GM12878 (cell line): ENCODE measurements around the gene ERICH4. TPM values are rescaled to one million over a fixed set of nuclear protein-coding genes. Genes with fewer than 3 reads are reported as not detected.

Experiments used
- ATAC-seq: fragments of 200-7000 bp; cut with Tn5 transposase; 3 replicates; pipeline ENCODE4 v1.9.1; 2020; ENCODE audit warnings: mild to moderate bottlenecking, moderate library complexity
- BruUV-seq: library from RNA; stranded (reverse); fragments of 400-500 nt; replicated peaks from 2 replicates; lab custom pipeline; 2021; lab: Mats Ljungman, UMichigan
- CTCF ChIA-PET: fragments of 300-600 bp; sonication (Branson Sonifier 250); formaldehyde crosslinking; extraction: SDS; loops from one replicate; lab custom pipeline; 2021; ENCODE audit warnings: inconsistent platforms; lab: Yijun Ruan, JAX
- POLR2A ChIA-PET: fragments of 350-600 bp; formaldehyde crosslinking; extraction: SDS; loops from one replicate; lab custom pipeline; 2021; ENCODE audit warnings: inconsistent platforms; lab: Charles Lee
- RAD21 ChIA-PET: fragments of 300-600 bp; sonication (Branson Sonifier 250); formaldehyde crosslinking; loops from one replicate; lab custom pipeline; 2023; ENCODE audit warnings: antibody characterized with exemption; ENCODE audit not compliant: unreplicated experiment; lab: Charles Lee
- SMC1A ChIA-PET: fragments of 300-600 bp; sonication (Branson Sonifier 250); formaldehyde crosslinking; loops from one replicate; lab custom pipeline; 2023; ENCODE audit not compliant: unreplicated experiment, uncharacterized antibody; lab: Charles Lee
- DNase-seq: peaks from one replicate; pipeline ENCODE4 v3.0.0-alpha.2; 2011; ENCODE audit warnings: low read depth, low spot score
- FAIRE-seq: peaks from 3 replicates; lab custom pipeline; 2011; peaks lifted over from hg19 to GRCh38; lab: Jason Lieb, UNC
- H2AFZ ChIP-seq: 2 replicates; pipeline ENCODE4 v1.6.0; 2011; ENCODE audit warnings: low read depth, low read length, control low read depth; ENCODE audit not compliant: control insufficient read depth
- H3K27ac ChIP-seq: 2 replicates; pipeline ENCODE4 v1.5.1; 2011; ENCODE audit warnings: control low read depth; ENCODE audit not compliant: control insufficient read depth, insufficient read depth
- H3K27me3 ChIP-seq, 2 experiments: replicated peaks in 1 of 2; 2 replicates each; pipeline versions ENCODE4 v1.6.0 to v1.6.1; 2011; ENCODE audit warnings: low read length in 1 of 2; ENCODE audit not compliant: control insufficient read depth in 2 of 2, insufficient read depth in 2 of 2
- H3K36me3 ChIP-seq, 2 experiments: 2 replicates each; pipeline ENCODE4 v1.5.1; 2011; ENCODE audit warnings: low read length in 1 of 2; ENCODE audit not compliant: control insufficient read depth in 2 of 2, insufficient read depth in 2 of 2
- H3K4me1 ChIP-seq: 2 replicates; pipeline ENCODE4 v1.6.1; 2011; ENCODE audit warnings: mild to moderate bottlenecking, low read length, moderate library complexity, mixed read lengths; ENCODE audit not compliant: control insufficient read depth, insufficient read depth
- H3K4me2 ChIP-seq: 2 replicates; pipeline ENCODE4 v1.6.0; 2011; ENCODE audit warnings: control low read depth; ENCODE audit not compliant: control insufficient read depth, insufficient read depth
- H3K4me3 ChIP-seq: fragments of 200-600 bp; sonication (generic); 2 replicates; pipeline ENCODE4 v1.5.1; 2016
- H3K79me2 ChIP-seq: 2 replicates; pipeline ENCODE4 v1.6.0; 2011; ENCODE audit warnings: low read length; ENCODE audit not compliant: control insufficient read depth, insufficient read depth
- H3K9ac ChIP-seq: 2 replicates; pipeline ENCODE4 v1.8.0; 2011; ENCODE audit warnings: low read length, control low read depth, mixed read lengths; ENCODE audit not compliant: control insufficient read depth, insufficient read depth
- H3K9me3 ChIP-seq: replicated peaks from 3 replicates; pipeline ENCODE4 v1.5.1; 2011; ENCODE audit warnings: mild to moderate bottlenecking, low read length; ENCODE audit not compliant: control insufficient read depth, insufficient read depth
- H4K20me1 ChIP-seq: 2 replicates; pipeline ENCODE4 v1.6.0; 2011; ENCODE audit not compliant: control insufficient read depth, insufficient read depth
- ATF2 ChIP-seq: IDR thresholded peaks from 2 replicates; pipeline ENCODE4 v1.6.1; 2012; ENCODE audit warnings: low read length, inconsistent platforms
- BCL11A ChIP-seq: IDR thresholded peaks from 2 replicates; pipeline ENCODE4 v1.6.1; 2011; ENCODE audit warnings: low read depth, low read length
- CBX5 ChIP-seq: sonication (generic); IDR thresholded peaks from 2 replicates; pipeline ENCODE4 v1.6.1; 2016; ENCODE audit warnings: low read depth, moderate library complexity, mild to moderate bottlenecking, inconsistent platforms
- CEBPB ChIP-seq, 2 experiments: fragments of 150-350 bp in 1 of 2; IDR thresholded peaks; 2 replicates each; pipeline ENCODE4 v1.6.1; 2012 to 2014; ENCODE audit warnings: low read depth in 2 of 2, low read length in 2 of 2, borderline replicate concordance in 1 of 2, inconsistent platforms in 1 of 2
- CHD2 ChIP-seq: IDR thresholded peaks from 2 replicates; pipeline ENCODE4 v1.6.1; 2011; ENCODE audit warnings: low read depth, low read length, improper control_type of control experiment, borderline replicate concordance
- DPF2 ChIP-seq: fragments of 450-650 bp; IDR thresholded peaks from 2 replicates; pipeline ENCODE4 v1.6.1; 2017; ENCODE audit warnings: mild to moderate bottlenecking
- HDAC2 ChIP-seq: fragments of 200-600 bp; sonication (generic); IDR thresholded peaks from 2 replicates; pipeline ENCODE4 v1.6.1; 2017
- KDM1A ChIP-seq: fragments of 200-600 bp; sonication (generic); IDR thresholded peaks from 2 replicates; pipeline ENCODE4 v1.6.1; 2016; ENCODE audit warnings: borderline replicate concordance
- KLF5 ChIP-seq: fragments of 450-650 bp; IDR thresholded peaks from 2 replicates; pipeline ENCODE4 v1.6.1; 2014; ENCODE audit warnings: mild to moderate bottlenecking; ENCODE audit not compliant: partially characterized antibody
- LARP7 ChIP-seq: fragments of 450-650 bp; IDR thresholded peaks from 2 replicates; pipeline ENCODE4 v1.6.1; 2017; ENCODE audit warnings: mild to moderate bottlenecking
- MAX ChIP-seq: IDR thresholded peaks from 2 replicates; pipeline ENCODE4 v1.6.1; 2012; ENCODE audit warnings: low read depth, low read length, improper control_type of control experiment
- MEF2B ChIP-seq: fragments of 450-650 bp; IDR thresholded peaks from 2 replicates; pipeline ENCODE4 v1.6.1; 2018; ENCODE audit warnings: mild to moderate bottlenecking, moderate library complexity; ENCODE audit not compliant: partially characterized antibody, poor library complexity, severe bottlenecking
- NR2C1 ChIP-seq: fragments of 450-650 bp; IDR thresholded peaks from 2 replicates; pipeline ENCODE4 v1.6.1; 2017; ENCODE audit warnings: antibody characterized with exemption, mild to moderate bottlenecking, moderate library complexity
- SREBF1 ChIP-seq: IDR thresholded peaks from 2 replicates; pipeline ENCODE4 v1.6.1; 2012; ENCODE audit warnings: mild to moderate bottlenecking, low read length
- USF2 ChIP-seq: IDR thresholded peaks from 2 replicates; pipeline ENCODE4 v1.6.1; 2011; ENCODE audit warnings: low read depth, low read length, improper control_type of control experiment, borderline replicate concordance
- WGBS: methylation state at CpG from one replicate; pipeline ENCODE4 v1.1.6; 2016; ENCODE audit warnings: low lambda C conversion rate; ENCODE audit not compliant: insufficient replicate concordance, insufficient coverage; ENCODE audit errors: missing lambda C conversion rate; 5-methylcytosine and 5-hydroxymethylcytosine counted together
- in situ Hi-C: fragments of 300-500 bp; cut with MboI; formaldehyde crosslinking; loops from 9 replicates; pipeline ENCODE4 v1.14.3; 2018; ENCODE audit warnings: mixed read lengths
- intact Hi-C: fragments of 100-400 bp; cut with micrococcal nuclease; formaldehyde crosslinking; loops from one replicate; pipeline ENCODE4 v1.14.2; 2022; ENCODE audit not compliant: unreplicated experiment
- polyA plus RNA-seq, 11 experiments: library from polyadenylated mRNA; depleted of rRNA in 4 of 11; unstranded in 6 of 11; stranded (reverse) in 5 of 11; fragments of >200 nt; fragmentation: Nextera tagmentation in 4 of 11; fragmentation: Illumina TruSeq in 1 of 11; extraction: Ambion mirVana in 4 of 11; extraction: Trizol in 1 of 11; gene quantifications; 1 replicate in 1 of 11; 2 replicates in 10 of 11; pipeline versions ENCODE4 v1.2.1 to v1.2.3, GENCODE V29; 2011 to 2016; ENCODE audit warnings: inconsistent platforms in 2 of 11, missing spikeins in 2 of 11, low read depth in 1 of 11
- total RNA-seq, 4 experiments: library from RNA; depleted of rRNA in 3 of 4; stranded (reverse); fragments of >200 nt in 3 of 4; fragmentation: Illumina TruSeq in 1 of 4; extraction: Trizol in 1 of 4; gene quantifications; 2 replicates each; pipeline versions ENCODE4 v1.2.1 to v1.2.3, GENCODE V29; 2013 to 2021
- TF ChIP-seq, protein P1 (sequence below): fragments of 450-650 bp; IDR thresholded peaks from 2 replicates; pipeline ENCODE4 v1.6.1; 2017; ENCODE audit warnings: mild to moderate bottlenecking, moderate library complexity

The ERICH4 gene
- total and polyA plus RNA-seq, 10 of the 15 experiments (the other 5 are each of a cell fraction or from before 2014, with no cell fraction given) = not detected

GRCh38 chr19:41411100-41411967, 31.6 kb upstream of the ERICH4 start (continued):
- TF ChIP-seq ATF2 = no peak

- ChIA-PET SMC1A (no interaction called here), RAD21 (no interaction called here), POLR2A (no interaction called here), CTCF (no interaction called here)
- H2AFZ ChIP-seq = no peak overlapping the region
- no peaks in the 10 kb centered on the region for H4K20me1 ChIP-seq
- no TSS peak for BruUV-seq
- no peak overlapping the region for H3K9ac ChIP-seq
- H3K4me2 ChIP-seq = no peak overlapping the region
- H3K4me3 ChIP-seq = no peak overlapping the region
- no peak for FAIRE-seq
- ATAC-seq = no peak
- H3K27ac ChIP-seq = no peak overlapping the region
- DNase-seq = no peak
- peaks cover 0 to 3% of the 10 kb centered on the region in 2 experiments; a peak in 3 of 4 replicates for H3K36me3 ChIP-seq
- 74% methylated on average over 11 of the region's 11 CpGs for WGBS
- no peaks in the 10 kb centered on the region for H3K27me3 ChIP-seq
- intact Hi-C loops (no loop called here), in situ Hi-C loops (no loop called here)
- no peaks in the 10 kb centered on the region for H3K9me3 ChIP-seq
- H3K79me2 ChIP-seq = peaks cover 5% of the 10 kb centered on the region
- H3K4me1 ChIP-seq = peaks cover 18% of the 10 kb centered on the region
- TF ChIP-seq NR2C1 (no peak), CBX5 (no peak), HDAC2 (no peak), USF2 (no peak), SREBF1 (no peak), MEF2B (no peak), CHD2 (no peak), CEBPB (IDR thresholded peaks at IDR 0.05; ENCODE audit: borderline replicate concordance in 1 of 2, low read depth in 2 of 2, low read length in 2 of 2) (no peak), BCL11A (no peak), MAX (no peak), KDM1A (no peak), LARP7 (no peak), DPF2 (no peak), KLF5 (no peak)
- TF ChIP-seq, protein P1, sequence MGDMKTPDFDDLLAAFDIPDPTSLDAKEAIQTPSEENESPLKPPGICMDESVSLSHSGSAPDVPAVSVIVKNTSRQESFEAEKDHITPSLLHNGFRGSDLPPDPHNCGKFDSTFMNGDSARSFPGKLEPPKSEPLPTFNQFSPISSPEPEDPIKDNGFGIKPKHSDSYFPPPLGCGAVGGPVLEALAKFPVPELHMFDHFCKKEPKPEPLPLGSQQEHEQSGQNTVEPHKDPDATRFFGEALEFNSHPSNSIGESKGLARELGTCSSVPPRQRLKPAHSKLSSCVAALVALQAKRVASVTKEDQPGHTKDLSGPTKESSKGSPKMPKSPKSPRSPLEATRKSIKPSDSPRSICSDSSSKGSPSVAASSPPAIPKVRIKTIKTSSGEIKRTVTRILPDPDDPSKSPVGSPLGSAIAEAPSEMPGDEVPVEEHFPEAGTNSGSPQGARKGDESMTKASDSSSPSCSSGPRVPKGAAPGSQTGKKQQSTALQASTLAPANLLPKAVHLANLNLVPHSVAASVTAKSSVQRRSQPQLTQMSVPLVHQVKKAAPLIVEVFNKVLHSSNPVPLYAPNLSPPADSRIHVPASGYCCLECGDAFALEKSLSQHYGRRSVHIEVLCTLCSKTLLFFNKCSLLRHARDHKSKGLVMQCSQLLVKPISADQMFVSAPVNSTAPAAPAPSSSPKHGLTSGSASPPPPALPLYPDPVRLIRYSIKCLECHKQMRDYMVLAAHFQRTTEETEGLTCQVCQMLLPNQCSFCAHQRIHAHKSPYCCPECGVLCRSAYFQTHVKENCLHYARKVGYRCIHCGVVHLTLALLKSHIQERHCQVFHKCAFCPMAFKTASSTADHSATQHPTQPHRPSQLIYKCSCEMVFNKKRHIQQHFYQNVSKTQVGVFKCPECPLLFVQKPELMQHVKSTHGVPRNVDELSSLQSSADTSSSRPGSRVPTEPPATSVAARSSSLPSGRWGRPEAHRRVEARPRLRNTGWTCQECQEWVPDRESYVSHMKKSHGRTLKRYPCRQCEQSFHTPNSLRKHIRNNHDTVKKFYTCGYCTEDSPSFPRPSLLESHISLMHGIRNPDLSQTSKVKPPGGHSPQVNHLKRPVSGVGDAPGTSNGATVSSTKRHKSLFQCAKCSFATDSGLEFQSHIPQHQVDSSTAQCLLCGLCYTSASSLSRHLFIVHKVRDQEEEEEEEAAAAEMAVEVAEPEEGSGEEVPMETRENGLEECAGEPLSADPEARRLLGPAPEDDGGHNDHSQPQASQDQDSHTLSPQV = no peak
Measured at GRCh38 chr19:41411968-41412265, 31.0 kb upstream of the ERICH4 start.
